CD4-positive, alpha-beta memory T cell (primary cell): ENCODE data around the gene MED20. TPM values are rescaled to one million over a fixed set of nuclear protein-coding genes. Genes with fewer than 3 reads are reported as not detected.

Experiments used
- CTCF ChIA-PET: fragments of 350-600 bp; sonication (Branson Sonifier 250); formaldehyde crosslinking; loops from one replicate; lab custom pipeline; 2021; ENCODE audit warnings: inconsistent platforms; ENCODE audit not compliant: partially characterized antibody; lab: Charles Lee
- POLR2A ChIA-PET: fragments of 350-600 bp; sonication (Branson Sonifier 250); formaldehyde crosslinking; loops from one replicate; lab custom pipeline; 2021; ENCODE audit not compliant: partially characterized antibody; lab: Charles Lee
- DNase-seq, 5 donors: peaks; one replicate each; pipeline versions ENCODE4 v3.0.0 to v3.0.0-alpha.2; 2020 to 2022; ENCODE audit warnings: mixed read lengths in 1 of 5
- H3K27ac ChIP-seq: one replicate; pipeline ENCODE4 v1.7.0; 2013; ENCODE audit warnings: low read depth, low read length
- H3K27me3 ChIP-seq: 2 replicates; pipeline ENCODE4 v1.7.0; 2013; ENCODE audit warnings: mild to moderate bottlenecking, low read length, moderate library complexity; ENCODE audit not compliant: insufficient read depth
- H3K36me3 ChIP-seq: 2 replicates; pipeline ENCODE4 v1.7.0; 2013; ENCODE audit warnings: mild to moderate bottlenecking, low read length, moderate library complexity; ENCODE audit not compliant: insufficient read depth
- H3K4me1 ChIP-seq: 2 replicates; pipeline ENCODE4 v1.7.0; 2013; ENCODE audit warnings: mild to moderate bottlenecking, low read length, moderate library complexity; ENCODE audit not compliant: insufficient read depth
- H3K4me3 ChIP-seq, 2 donors: one replicate each; pipeline ENCODE4 v1.7.0; 2013; ENCODE audit warnings: low read length in 2 of 2, mild to moderate bottlenecking in 1 of 2
- H3K9me3 ChIP-seq, 2 donors: one replicate each; pipeline ENCODE4 v1.7.0; 2013; ENCODE audit warnings: low read length in 2 of 2, control low read depth in 1 of 2; ENCODE audit not compliant: control insufficient read depth in 1 of 2
- H3K27ac Mint-ChIP-seq, 7 donors: one replicate each; pipeline ENCODE4 v1.8.0; 2020 to 2021; ENCODE audit warnings: mixed read lengths in 7 of 7, mild to moderate bottlenecking in 6 of 7, inconsistent platforms in 3 of 7, moderate library complexity in 3 of 7
- H3K27me3 Mint-ChIP-seq, 2 donors: one replicate each; pipeline ENCODE4 v1.8.0; 2020 to 2021; ENCODE audit warnings: mixed read lengths in 2 of 2
- H3K36me3 Mint-ChIP-seq, 2 donors: one replicate each; pipeline ENCODE4 v1.8.0; 2020 to 2021; ENCODE audit warnings: mixed read lengths in 2 of 2, inconsistent platforms in 1 of 2, mild to moderate bottlenecking in 1 of 2
- H3K4me1 Mint-ChIP-seq, 4 donors: one replicate each; pipeline ENCODE4 v1.8.0; 2020 to 2021; ENCODE audit warnings: mixed read lengths in 4 of 4, mild to moderate bottlenecking in 1 of 4
- H3K4me3 Mint-ChIP-seq, 8 donors: one replicate each; pipeline ENCODE4 v1.8.0; 2020 to 2021; ENCODE audit warnings: mixed read lengths in 8 of 8, mild to moderate bottlenecking in 7 of 8, moderate library complexity in 6 of 8, inconsistent platforms in 3 of 8
- H3K9me3 Mint-ChIP-seq, 8 donors: one replicate each; pipeline ENCODE4 v1.8.0; 2020 to 2021; ENCODE audit warnings: mixed read lengths in 8 of 8, mild to moderate bottlenecking in 5 of 8, inconsistent platforms in 3 of 8, moderate library complexity in 1 of 8
- intact Hi-C: fragments of 100-400 bp; cut with micrococcal nuclease; formaldehyde crosslinking; loops from one replicate; pipeline ENCODE4 v1.15.1; 2023
- polyA plus RNA-seq, 2 donors: library from polyadenylated mRNA; unstranded; fragments of 300-500 nt; fragmentation: Illumina TruSeq; gene quantifications; one replicate each; pipeline ENCODE4 v1.2.3, GENCODE V29; 2021
- total RNA-seq, 2 experiments: library from RNA; stranded (reverse); gene quantifications; one replicate each; pipeline ENCODE4 v1.2.3, GENCODE V29; 2021

The MED20 gene
- total and polyA plus RNA-seq, 4 experiments from 2014 or later: 3.5 to 11.5 (median 8.2) TPM

DNA sequence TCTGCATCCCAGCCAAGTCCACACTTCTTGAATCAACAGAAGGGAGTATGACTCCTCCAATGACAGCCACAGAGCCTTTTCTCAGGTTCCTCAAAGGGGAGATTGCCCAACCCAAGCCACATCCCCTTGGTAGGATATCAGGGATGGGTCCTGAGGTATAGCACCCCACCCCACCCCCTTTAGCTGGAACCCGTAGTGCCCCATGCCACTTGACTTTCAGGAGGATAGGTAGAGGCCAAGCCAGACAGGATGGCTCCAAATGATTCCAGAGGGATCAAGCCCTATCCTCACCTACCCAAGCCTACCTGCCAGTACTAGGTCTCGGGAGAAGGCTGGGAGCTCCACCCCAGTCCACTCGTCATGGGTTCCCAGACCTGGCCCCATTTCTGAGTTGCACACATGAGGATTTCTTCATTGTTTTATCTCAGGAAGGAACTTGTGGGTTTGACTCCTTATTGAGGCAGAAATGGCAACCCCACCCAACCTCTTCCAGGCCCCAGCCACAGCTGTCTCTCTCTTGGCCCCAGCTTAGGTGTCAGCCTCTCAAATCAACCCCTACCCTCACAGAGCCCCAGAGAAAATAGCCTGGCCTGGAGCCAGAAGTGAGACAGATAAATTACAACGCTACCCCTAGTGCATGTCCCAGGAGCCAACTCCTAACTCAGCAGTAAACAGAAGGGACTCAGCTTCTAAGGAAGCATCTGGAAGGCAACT lies 17.1 kb upstream of the MED20 start:
- H3K4me1 Mint-ChIP-seq: peaks cover 57 to 81% (median 68%) of the 10 kb centered on the region in 4 donors
- no peaks in the 10 kb centered on the region for H3K9me3 Mint-ChIP-seq
- ChIA-PET POLR2A (interaction anchor here (0.6 to 11.6 kb wide), 10 partner anchors 9 to 514 kb away, joined by 3 to 280 read pairs (median 8); partner anchors contain the start of genes BYSL, MED20, TAF8 and TRERF1), CTCF (interaction anchor here (0.7 to 13.1 kb wide), 8 partner anchors 10 to 111 kb away, joined by 3 to 169 read pairs (median 6); partner anchors contain the start of genes BYSL and MED20)
- H3K27ac ChIP-seq: peak overlapping the region; percentile 80
- peaks cover 39% of the 10 kb centered on the region for H3K36me3 ChIP-seq
- H3K27me3 Mint-ChIP-seq: no peaks in the 10 kb centered on the region
- peaks cover 75% of the 10 kb centered on the region for H3K4me1 ChIP-seq
- peak overlapping the region; percentile 83 to 99 (median 95) for H3K4me3 Mint-ChIP-seq
- no peaks in the 10 kb centered on the region for H3K27me3 ChIP-seq
- peak; percentile 78 to 87 (median 80) for DNase-seq
- H3K27ac Mint-ChIP-seq: peak overlapping the region; percentile 85 to 96 (median 93)
- peak overlapping the region; percentile 43 to 75 for H3K4me3 ChIP-seq
- H3K36me3 Mint-ChIP-seq: peaks cover 18 to 53% of the 10 kb centered on the region in 2 donors
- intact Hi-C loops: loop anchor here (2.0 to 5.0 kb wide), 6 partner anchors 17 to 624 kb away; partner anchors contain the start of gene UBR2
- H3K9me3 ChIP-seq: no peaks in the 10 kb centered on the region

DNA sequence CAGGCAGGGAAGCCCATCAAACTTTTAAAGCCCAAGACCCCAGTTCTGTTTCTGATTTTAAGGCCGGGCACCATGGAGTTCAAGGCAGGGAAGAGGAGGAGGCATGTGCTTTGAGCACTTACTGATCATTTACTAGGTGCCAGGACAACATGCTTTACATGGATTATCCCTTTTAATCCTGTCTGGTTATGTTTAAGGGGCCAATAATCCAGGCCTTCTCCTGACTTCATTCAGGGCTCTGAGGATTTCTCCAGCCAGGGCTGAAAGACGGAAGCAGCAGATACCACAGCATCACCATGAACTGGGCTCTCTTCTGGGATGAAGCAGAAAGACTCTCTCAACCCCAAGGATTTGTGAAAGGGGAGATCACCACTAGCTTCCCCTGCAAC lies 16.5 kb upstream of the MED20 start:
- Histone ChIP-seq H3K36me3 (peaks cover 44% of the 10 kb centered on the region), H3K27ac (peak overlapping the region; percentile 80), H3K9me3 (no peaks in the 10 kb centered on the region), H3K4me3 (peak overlapping the region in 1 of 2 donors; percentile 75), H3K4me1 (peaks cover 75% of the 10 kb centered on the region), H3K27me3 (no peaks in the 10 kb centered on the region)
- Mint-ChIP-seq H3K4me3 (peak overlapping the region; percentile 83 to 99 (median 95)), H3K27me3 (no peaks in the 10 kb centered on the region), H3K27ac (peak overlapping the region; percentile 90 to 96 (median 94)), H3K36me3 (peaks cover 24 to 59% of the 10 kb centered on the region in 2 donors), H3K4me1 (peaks cover 58 to 80% (median 67%) of the 10 kb centered on the region in 4 donors), H3K9me3 (no peaks in the 10 kb centered on the region)
- DNase-seq: no peak
- ChIA-PET CTCF (interaction anchor here (0.7 to 13.1 kb wide), 6 partner anchors 10 to 106 kb away, joined by 3 to 169 read pairs (median 8); partner anchors contain the start of genes BYSL and MED20), POLR2A (interaction anchor here (1.0 to 11.6 kb wide), 7 partner anchors 9 to 108 kb away, joined by 3 to 280 read pairs (median 14); partner anchors contain the start of genes BYSL, MED20, TAF8 and USP49)
- intact Hi-C loops: loop anchor here (2.0 to 5.0 kb wide), 5 partner anchors 35 to 625 kb away; partner anchors contain the start of gene UBR2

DNA sequence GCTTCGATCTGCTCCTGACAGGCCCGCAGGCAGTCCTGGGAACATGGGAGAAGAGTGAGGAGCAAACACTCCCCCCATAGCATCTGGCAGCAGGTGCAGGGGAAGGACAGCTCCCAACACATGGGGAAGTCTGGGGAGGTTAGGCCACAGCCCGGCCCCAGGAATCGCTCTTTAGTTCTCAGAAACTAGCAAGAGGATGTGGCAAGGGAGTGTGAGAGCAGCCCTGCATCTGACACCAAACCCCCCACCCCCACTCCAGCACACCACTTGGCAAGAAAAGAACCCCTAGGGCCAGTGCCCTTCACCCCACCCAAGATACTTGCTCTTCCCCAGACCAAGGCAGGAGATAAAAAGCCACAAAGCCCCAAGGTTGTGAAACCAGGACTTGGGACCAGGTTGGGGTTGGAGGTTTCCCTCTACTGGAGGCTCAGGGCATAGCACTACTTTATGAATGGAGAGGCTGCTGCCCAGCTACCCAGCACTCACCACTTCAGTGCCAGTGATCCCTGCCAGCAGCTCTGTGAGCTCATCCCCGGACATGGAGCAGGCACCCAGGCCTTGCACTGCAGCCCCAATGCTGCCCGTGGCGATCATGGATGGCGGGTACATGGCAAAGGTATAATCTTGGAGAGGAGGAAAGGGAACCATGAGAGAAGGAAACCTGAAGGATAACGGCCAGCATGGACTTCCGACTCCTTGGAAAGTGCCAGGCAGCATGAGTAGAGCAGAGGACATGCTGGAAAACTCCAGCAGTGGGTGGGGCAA lies 15.3 kb upstream of the MED20 start:
- intact Hi-C loops: loop anchor here (1.0 to 5.0 kb wide), 7 partner anchors 15 to 626 kb away; partner anchors contain the start of genes BYSL, MED20 and UBR2
- Mint-ChIP-seq H3K4me3 (peak overlapping the region; percentile 71 to 99 (median 88)), H3K9me3 (no peaks in the 10 kb centered on the region), H3K36me3 (peaks cover 34 to 71% of the 10 kb centered on the region in 2 donors), H3K27ac (peak overlapping the region; percentile 86 to 96 (median 91)), H3K27me3 (no peaks in the 10 kb centered on the region), H3K4me1 (peaks cover 57 to 78% (median 69%) of the 10 kb centered on the region in 4 donors)
- POLR2A ChIA-PET: interaction anchor here (0.5 to 11.6 kb wide), 8 partner anchors 8 to 117 kb away, joined by 3 to 280 read pairs (median 4); partner anchors contain the start of genes BYSL, MED20 and TAF8
- H3K27me3 ChIP-seq: no peaks in the 10 kb centered on the region
- H3K36me3 ChIP-seq: peaks cover 56% of the 10 kb centered on the region
- CTCF ChIA-PET: interaction anchor here (0.9 to 13.1 kb wide), 12 partner anchors 9 to 232 kb away, joined by 3 to 169 read pairs (median 4); partner anchors contain the start of genes BYSL, MED20 and TOMM6
- no peaks in the 10 kb centered on the region for H3K9me3 ChIP-seq
- H3K4me3 ChIP-seq: peak overlapping the region; percentile 55 to 56
- H3K4me1 ChIP-seq: peaks cover 72% of the 10 kb centered on the region
- H3K27ac ChIP-seq: peak overlapping the region; percentile 58
- DNase-seq: peak; percentile 79 to 91 (median 83)

DNA sequence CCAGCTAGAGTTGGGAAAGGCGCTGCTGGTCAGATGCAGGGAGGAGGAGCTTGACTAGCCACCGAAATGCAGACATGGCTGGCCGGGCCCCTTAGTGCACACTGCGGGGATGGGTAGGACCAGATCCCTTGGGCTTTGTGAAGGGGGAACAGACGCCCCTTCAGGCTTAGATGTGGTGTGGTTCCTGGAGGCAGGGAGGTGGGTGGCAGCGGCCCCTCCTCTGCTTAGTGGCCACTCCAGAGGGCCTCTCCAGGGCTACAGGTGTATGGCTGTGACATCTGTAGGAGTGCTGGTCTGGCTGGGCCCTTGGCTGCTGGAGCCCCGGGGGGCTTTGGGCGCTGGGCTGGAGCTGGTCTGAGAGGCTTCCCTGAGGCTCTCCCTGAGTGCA lies 14.7 kb upstream of the MED20 start:
- no peaks in the 10 kb centered on the region for H3K9me3 ChIP-seq
- ChIA-PET CTCF (interaction anchor here (1.0 to 13.1 kb wide), 8 partner anchors 8 to 233 kb away, joined by 3 to 169 read pairs (median 6); partner anchors contain the start of genes BYSL, MED20 and TOMM6), POLR2A (interaction anchor here (0.5 to 11.6 kb wide), 6 partner anchors 14 to 118 kb away, joined by 3 to 280 read pairs (median 4); partner anchors contain the start of genes BYSL, MED20 and TAF8)
- H3K27me3 Mint-ChIP-seq: no peaks in the 10 kb centered on the region
- H3K36me3 Mint-ChIP-seq: peaks cover 40 to 74% of the 10 kb centered on the region in 2 donors
- H3K4me3 Mint-ChIP-seq: peak overlapping the region; percentile 71 to 99 (median 88)
- H3K27ac Mint-ChIP-seq: peak overlapping the region; percentile 86 to 96 (median 91)
- no peak for DNase-seq
- peaks cover 59 to 77% (median 69%) of the 10 kb centered on the region in 4 donors for H3K4me1 Mint-ChIP-seq
- peak overlapping the region; percentile 58 for H3K27ac ChIP-seq
- intact Hi-C loops: loop anchor here (1.0 to 5.0 kb wide), 7 partner anchors 14 to 627 kb away; partner anchors contain the start of genes BYSL, MED20 and UBR2
- peak overlapping the region; percentile 55 to 56 for H3K4me3 ChIP-seq
- H3K27me3 ChIP-seq: no peaks in the 10 kb centered on the region
- no peaks in the 10 kb centered on the region for H3K9me3 Mint-ChIP-seq
- peaks cover 62% of the 10 kb centered on the region for H3K36me3 ChIP-seq
- H3K4me1 ChIP-seq: peaks cover 72% of the 10 kb centered on the region

DNA sequence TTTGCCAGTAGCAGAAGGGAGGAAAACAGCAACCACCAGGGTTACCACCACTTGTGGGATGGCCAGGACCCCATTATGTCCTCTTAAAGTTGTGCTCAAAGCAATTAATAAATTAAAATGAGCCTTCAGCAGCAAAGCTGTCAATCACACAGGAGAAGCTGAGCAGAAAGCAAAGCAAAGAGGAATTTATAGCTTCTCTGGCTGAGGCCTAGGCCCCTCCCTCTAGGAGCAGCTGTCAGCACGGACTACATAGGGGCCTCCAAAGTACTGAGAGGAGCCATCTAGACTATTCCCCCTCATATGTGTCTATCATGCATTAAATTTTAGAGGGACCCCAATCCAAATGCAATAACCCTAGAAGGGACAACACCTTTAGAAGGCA lies 14.2 kb upstream of the MED20 start:
- H3K27ac ChIP-seq: peak overlapping the region; percentile 8
- H3K27ac Mint-ChIP-seq: peak overlapping the region in 5 of 7 donors; percentile 53 to 96 (median 72)
- no peaks in the 10 kb centered on the region for H3K27me3 Mint-ChIP-seq
- no peaks in the 10 kb centered on the region for H3K9me3 Mint-ChIP-seq
- peaks cover 68% of the 10 kb centered on the region for H3K4me1 ChIP-seq
- DNase-seq: no peak
- H3K4me3 ChIP-seq: peak overlapping the region in 1 of 2 donors; percentile 56
- CTCF ChIA-PET: interaction anchor here (0.9 to 13.1 kb wide), 10 partner anchors 8 to 233 kb away, joined by 3 to 169 read pairs (median 4); partner anchors contain the start of genes BYSL and MED20
- peaks cover 40 to 69% of the 10 kb centered on the region in 2 donors for H3K36me3 Mint-ChIP-seq
- no peaks in the 10 kb centered on the region for H3K9me3 ChIP-seq
- H3K27me3 ChIP-seq: no peaks in the 10 kb centered on the region
- peaks cover 65% of the 10 kb centered on the region for H3K36me3 ChIP-seq
- POLR2A ChIA-PET: interaction anchor here (1.1 to 11.6 kb wide), 5 partner anchors 13 to 118 kb away, joined by 3 to 280 read pairs (median 5); partner anchors contain the start of genes BYSL, MED20 and TAF8
- intact Hi-C loops: loop anchor here (5.0 kb wide), 4 partner anchors 33 to 627 kb away; partner anchors contain the start of gene UBR2
- peaks cover 56 to 73% (median 65%) of the 10 kb centered on the region in 4 donors for H3K4me1 Mint-ChIP-seq
- H3K4me3 Mint-ChIP-seq: peak overlapping the region in 5 of 8 donors; percentile 3 to 83 (median 48)
